Measurements from ENCODE around the gene JARID2.

Gene JARID2

GRCh38 chr6:15449011-15449410, 203.1 kb downstream of the JARID2 start:
- no peak for DNase-seq

- DNase-seq: no peak
Observed at GRCh38 chr6:15451738-15452137, 205.9 kb downstream of the JARID2 start.

GRCh38 chr6:15452182-15452941, 206.5 kb downstream of the JARID2 start:
- no peak for DNase-seq

- DNase-seq: no peak
Observed at GRCh38 chr6:15453186-15453585, 207.3 kb downstream of the JARID2 start.

- no peak for DNase-seq
Observed at GRCh38 chr6:15453622-15454021, 207.8 kb downstream of the JARID2 start.

- no peak for DNase-seq
Observed at GRCh38 chr6:15456422-15456821, 210.6 kb downstream of the JARID2 start.

- no peak for DNase-seq
Observed at GRCh38 chr6:15457121-15457650, 211.3 kb downstream of the JARID2 start.

- DNase-seq: no peak
Observed at GRCh38 chr6:15458021-15458459, 212.2 kb downstream of the JARID2 start.

GRCh38 chr6:15460110-15460727, 214.3 kb downstream of the JARID2 start:
- no peak for DNase-seq

GRCh38 chr6:15461127-15461944, 215.5 kb downstream of the JARID2 start:
- no peak for DNase-seq

- DNase-seq: no peak
Observed at GRCh38 chr6:15462256-15462655, 216.4 kb downstream of the JARID2 start.

- DNase-seq: no peak
Observed at GRCh38 chr6:15462717-15463525, 217.1 kb downstream of the JARID2 start.

GRCh38 chr6:15464211-15464725, 218.4 kb downstream of the JARID2 start:
- peak; percentile 65 for DNase-seq

GRCh38 chr6:15465212-15465611, 219.3 kb downstream of the JARID2 start:
- DNase-seq: no peak

GRCh38 chr6:15470746-15471145, 224.9 kb downstream of the JARID2 start:
- DNase-seq: no peak

GRCh38 chr6:15472621-15473020, 226.8 kb downstream of the JARID2 start:
- no peak for DNase-seq

GRCh38 chr6:15473174-15473573, 227.3 kb downstream of the JARID2 start:
- DNase-seq: no peak

GRCh38 chr6:15473741-15474161, 227.9 kb downstream of the JARID2 start:
- DNase-seq: no peak

- DNase-seq: no peak
Observed at GRCh38 chr6:15474196-15474595, 228.3 kb downstream of the JARID2 start.

- no peak for DNase-seq
Observed at GRCh38 chr6:15475261-15475660, 229.4 kb downstream of the JARID2 start.

GRCh38 chr6:15475872-15476271, 230.0 kb downstream of the JARID2 start:
- no peak for DNase-seq

All from CD4-positive, alpha-beta T cell treated with Interleukin-12 subunit alpha and Interleukin-12 subunit beta, for 1 hour (primary cell).